ENCODE measurements around the gene FAIM2. TPM values are rescaled to one million over a fixed set of nuclear protein-coding genes. Genes with fewer than 3 reads are reported as not detected.
"Not testable (repeated sequence)": the region's sequence is repeated elsewhere in the genome, so short reads cannot be mapped to it uniquely, and the experiment has no call there.

The FAIM2 gene
- total RNA-seq, 6 donors from 2014 or later: 0.30 to 2.0 (median 0.64) TPM; not detected in 2

- Histone ChIP-seq H3K36me3 (no peaks in the 10 kb centered on the region), H3K9me3 (no peaks in the 10 kb centered on the region), H3K27me3 (no peaks in the 10 kb centered on the region), H3K27ac (no peak overlapping the region), H3K4me1 (no peaks in the 10 kb centered on the region), H3K4me3 (no peak overlapping the region)
- DNase-seq: no peak
- ATAC-seq (ENCODE audit: low FRiP score in 2 of 2): no peak
- no peak for TF ChIP-seq CTCF (IDR thresholded peaks at IDR 0.05)
- no peak for TF ChIP-seq EP300 (IDR thresholded peaks at IDR 0.05)
- no peak for TF ChIP-seq POLR2AphosphoS5 (IDR thresholded peaks at IDR 0.05)
- no peak for TF ChIP-seq POLR2A (IDR thresholded peaks at IDR 0.05)
- WGBS, 2 donors: 76 to 84% methylated on average over 5 of the region's 5 CpGs
These were observed 22.8 kb downstream of the FAIM2 start for GRCh38 chr12:49880756-49881414.

GRCh38 chr12:49879065-49879464, 24.6 kb downstream of the FAIM2 start:
- not testable (repeated sequence) for H3K27ac ChIP-seq; DNase-seq; H3K27me3 ChIP-seq; H3K36me3 ChIP-seq; H3K9me3 ChIP-seq; ATAC-seq (ENCODE audit: low FRiP score in 2 of 2); H3K4me3 ChIP-seq; H3K4me1 ChIP-seq
- 79 to 86% methylated on average over 2 of the region's 2 CpGs for WGBS, 2 donors

GRCh38 chr12:49878021-49878420, 25.7 kb downstream of the FAIM2 start:
- ATAC-seq (ENCODE audit: low FRiP score in 2 of 2) (no peak), DNase-seq (no peak)
- Histone ChIP-seq H3K9me3 (no peaks in the 10 kb centered on the region), H3K27ac (no peak overlapping the region), H3K36me3 (no peaks in the 10 kb centered on the region), H3K27me3 (no peaks in the 10 kb centered on the region), H3K4me3 (no peak overlapping the region), H3K4me1 (no peaks in the 10 kb centered on the region)
- WGBS, 2 donors: 80 to 88% methylated on average over 2 of the region's 2 CpGs
- TF ChIP-seq EP300 (IDR thresholded peaks at IDR 0.05): no peak
- no peak for TF ChIP-seq POLR2AphosphoS5 (IDR thresholded peaks at IDR 0.05)
- TF ChIP-seq POLR2A (IDR thresholded peaks at IDR 0.05): no peak
- TF ChIP-seq CTCF (IDR thresholded peaks at IDR 0.05): no peak

- no peak for ATAC-seq (ENCODE audit: low FRiP score in 2 of 2)
- Histone ChIP-seq H3K27ac (no peak overlapping the region), H3K4me3 (no peak overlapping the region), H3K4me1 (no peaks in the 10 kb centered on the region), H3K27me3 (no peaks in the 10 kb centered on the region), H3K36me3 (no peaks in the 10 kb centered on the region), H3K9me3 (no peaks in the 10 kb centered on the region)
- WGBS, 2 donors: 71 to 88% methylated on average over 4 to 5 of the region's 5 CpGs
- DNase-seq: no peak
- TF ChIP-seq CTCF (IDR thresholded peaks at IDR 0.05): no peak
- no peak for TF ChIP-seq EP300 (IDR thresholded peaks at IDR 0.05)
- TF ChIP-seq POLR2AphosphoS5 (IDR thresholded peaks at IDR 0.05): no peak
- TF ChIP-seq POLR2A (IDR thresholded peaks at IDR 0.05): no peak
These were observed 26.6 kb downstream of the FAIM2 start for GRCh38 chr12:49877066-49877465.

GRCh38 chr12:49876070-49876469, 27.6 kb downstream of the FAIM2 start:
- no peak overlapping the region for H3K27ac ChIP-seq
- H3K4me1 ChIP-seq: no peaks in the 10 kb centered on the region
- WGBS, 2 donors: 80 to 98% methylated on average over 3 of the region's 3 CpGs

More at GRCh38 chr12:49876070-49876469, 27.6 kb downstream of the FAIM2 start:
- Histone ChIP-seq H3K36me3 (no peaks in the 10 kb centered on the region), H3K4me3 (no peak overlapping the region), H3K9me3 (no peaks in the 10 kb centered on the region), H3K27me3 (no peaks in the 10 kb centered on the region)
- TF ChIP-seq POLR2AphosphoS5 (IDR thresholded peaks at IDR 0.05) (no peak), POLR2A (IDR thresholded peaks at IDR 0.05) (no peak), CTCF (IDR thresholded peaks at IDR 0.05) (no peak), EP300 (IDR thresholded peaks at IDR 0.05) (no peak)
- ATAC-seq (ENCODE audit: low FRiP score in 2 of 2): no peak
- no peak for DNase-seq

Measured in upper lobe of left lung (tissue), 6 donors.